Measurements from ENCODE around the gene SLCO3A1. TPM values are rescaled to one million over a fixed set of nuclear protein-coding genes. Genes with fewer than 3 reads are reported as not detected.

SLCO3A1 gene
- total and polyA plus RNA-seq, 12 donors = 33.9 to 57.2 (median 46.4) TPM

- Histone ChIP-seq H3K36me3 (peaks cover 0 to 37% (median 0%) of the 10 kb centered on the region in 9 donors), H3K4me3 (no peak overlapping the region), H3K9me3 (no peaks in the 10 kb centered on the region), H3K27ac (no peak overlapping the region), H3K4me1 (peaks cover under 1 to 53% (median 42%) of the 10 kb centered on the region in 9 donors), H3K27me3 (no peaks in the 10 kb centered on the region)
- intact Hi-C loops (cut with DNase I) = no loop called here
- ATAC-seq = no peak
- no peak for TF ChIP-seq CTCF (IDR thresholded peaks at IDR 0.05)
- DNase-seq = no peak
- WGBS, 2 donors = 95 to 97% methylated on average over 5 of the region's 5 CpGs
These were observed 262.8 kb downstream of the SLCO3A1 start for GRCh38 chr15:92116330-92116729.

GRCh38 chr15:92117261-92117731 is 263.8 kb downstream of the SLCO3A1 start:
- no peak overlapping the region for H3K4me3 ChIP-seq
- H3K9me3 ChIP-seq = no peaks in the 10 kb centered on the region
- H3K4me1 ChIP-seq = peaks cover 0 to 43% (median 33%) of the 10 kb centered on the region in 9 donors
- WGBS, 2 donors = 46 to 48% methylated on average over 11 of the region's 11 CpGs
- ATAC-seq = peak in 4 of 8 donors; percentile 7 to 33 (median 24)
- H3K27me3 ChIP-seq = no peaks in the 10 kb centered on the region
- peak overlapping the region in 1 of 10 donors; percentile 58 for H3K27ac ChIP-seq
- H3K36me3 ChIP-seq = peaks cover 0 to 46% (median 8%) of the 10 kb centered on the region in 9 donors
- no peak for TF ChIP-seq CTCF (IDR thresholded peaks at IDR 0.05)
- DNase-seq = peak in 1 of 2 donors; percentile 7
- intact Hi-C loops (cut with DNase I) = no loop called here

GRCh38 chr15:92118162-92118935 is 264.8 kb downstream of the SLCO3A1 start:
- H3K4me1 ChIP-seq = peaks cover 0 to 40% (median 28%) of the 10 kb centered on the region in 9 donors
- no peaks in the 10 kb centered on the region for H3K27me3 ChIP-seq
- peaks cover 0 to 51% (median 8%) of the 10 kb centered on the region in 9 donors for H3K36me3 ChIP-seq
- DNase-seq (no peak), ATAC-seq (peak in 2 of 8 donors; percentile 23 to 43)
- intact Hi-C loops (cut with DNase I) = no loop called here
- no peaks in the 10 kb centered on the region for H3K9me3 ChIP-seq
- whole genome bisulfite sequencing, 2 donors = 65 to 71% methylated on average over 6 of the region's 6 CpGs
- peak overlapping the region in 4 of 10 donors; percentile 13 to 58 (median 44) for H3K27ac ChIP-seq
- TF ChIP-seq CTCF (IDR thresholded peaks at IDR 0.05) = no peak
- H3K4me3 ChIP-seq = no peak overlapping the region

GRCh38 chr15:92118936-92119325 is 265.4 kb downstream of the SLCO3A1 start:
- 64 to 74% methylated on average over 3 of the region's 3 CpGs for WGBS, 2 donors
- H3K36me3 ChIP-seq = peaks cover 0 to 51% (median 8%) of the 10 kb centered on the region in 9 donors

More at GRCh38 chr15:92118936-92119325, 265.4 kb downstream of the SLCO3A1 start:
- no peak for TF ChIP-seq CTCF (IDR thresholded peaks at IDR 0.05)
- DNase-seq (no peak), ATAC-seq (peak in 3 of 8 donors; percentile 39 to 76 (median 53))
- Histone ChIP-seq H3K27me3 (no peaks in the 10 kb centered on the region), H3K27ac (peak overlapping the region in 5 of 10 donors; percentile 13 to 58 (median 34)), H3K9me3 (no peaks in the 10 kb centered on the region), H3K4me3 (no peak overlapping the region), H3K4me1 (peaks cover 0 to 46% (median 29%) of the 10 kb centered on the region in 9 donors)
- intact Hi-C loops (cut with DNase I) = no loop called here

Data from heart right ventricle (tissue), 16 donors.